Activated gamma-delta T cell treated with anti-CD3 and anti-CD28 coated beads, Interleukin-2, amount 50 U/mL, for 16 hours (primary cell): ENCODE measurements around the gene PLA2G2D.

ENCODE experiments used
- DNase-seq: peaks from one replicate; pipeline ENCODE4 v3.0.0-alpha.2; 2020; ENCODE audit warnings: low read depth

PLA2G2D gene

GRCh38 chr1:20119347-20119746 lies at the start of gene PLA2G2D:
Gene PLA2G2D, minus strand, starts transcription at chr1:20119536. Its CDS starts 38 bp downstream, at chr1:20119498.
- DNase-seq = no peak

- DNase-seq = no peak
Measured at GRCh38 chr1:20168564-20169491, 49.5 kb upstream of the PLA2G2D start.

GRCh38 chr1:20167126-20167525 lies 47.8 kb upstream of the PLA2G2D start:
- no peak for DNase-seq

- no peak for DNase-seq
Measured at GRCh38 chr1:20166051-20166450, 46.7 kb upstream of the PLA2G2D start.

GRCh38 chr1:20165522-20165951 lies 46.2 kb upstream of the PLA2G2D start:
- DNase-seq = no peak

GRCh38 chr1:20164694-20165202 lies 45.4 kb upstream of the PLA2G2D start:
- DNase-seq = no peak

- no peak for DNase-seq
Measured at GRCh38 chr1:20160034-20160433, 40.7 kb upstream of the PLA2G2D start.

- no peak for DNase-seq
Measured at GRCh38 chr1:20158358-20159070, 39.2 kb upstream of the PLA2G2D start.

- no peak for DNase-seq
Measured at GRCh38 chr1:20154301-20154831, 35.0 kb upstream of the PLA2G2D start.

GRCh38 chr1:20153000-20153418 lies 33.7 kb upstream of the PLA2G2D start:
- no peak for DNase-seq

- DNase-seq = no peak
Measured at GRCh38 chr1:20152599-20152930, 33.2 kb upstream of the PLA2G2D start.

GRCh38 chr1:20151906-20152598 lies 32.7 kb upstream of the PLA2G2D start:
- DNase-seq = peak; percentile 65

- DNase-seq = no peak
Measured at GRCh38 chr1:20150969-20151368, 31.6 kb upstream of the PLA2G2D start.

GRCh38 chr1:20150326-20150705 lies 31.0 kb upstream of the PLA2G2D start:
- DNase-seq = no peak

- DNase-seq = no peak
Measured at GRCh38 chr1:20149601-20150325, 30.4 kb upstream of the PLA2G2D start.

- no peak for DNase-seq
Measured at GRCh38 chr1:20148571-20149500, 29.5 kb upstream of the PLA2G2D start.

- no peak for DNase-seq
Measured at GRCh38 chr1:20147846-20148570, 28.7 kb upstream of the PLA2G2D start.

- no peak for DNase-seq
Measured at GRCh38 chr1:20143734-20144565, 24.6 kb upstream of the PLA2G2D start.

- DNase-seq = no peak
Measured at GRCh38 chr1:20143318-20143717, 24.0 kb upstream of the PLA2G2D start.
